ENCODE results near the gene IGFALS.

IGFALS gene

DNA sequence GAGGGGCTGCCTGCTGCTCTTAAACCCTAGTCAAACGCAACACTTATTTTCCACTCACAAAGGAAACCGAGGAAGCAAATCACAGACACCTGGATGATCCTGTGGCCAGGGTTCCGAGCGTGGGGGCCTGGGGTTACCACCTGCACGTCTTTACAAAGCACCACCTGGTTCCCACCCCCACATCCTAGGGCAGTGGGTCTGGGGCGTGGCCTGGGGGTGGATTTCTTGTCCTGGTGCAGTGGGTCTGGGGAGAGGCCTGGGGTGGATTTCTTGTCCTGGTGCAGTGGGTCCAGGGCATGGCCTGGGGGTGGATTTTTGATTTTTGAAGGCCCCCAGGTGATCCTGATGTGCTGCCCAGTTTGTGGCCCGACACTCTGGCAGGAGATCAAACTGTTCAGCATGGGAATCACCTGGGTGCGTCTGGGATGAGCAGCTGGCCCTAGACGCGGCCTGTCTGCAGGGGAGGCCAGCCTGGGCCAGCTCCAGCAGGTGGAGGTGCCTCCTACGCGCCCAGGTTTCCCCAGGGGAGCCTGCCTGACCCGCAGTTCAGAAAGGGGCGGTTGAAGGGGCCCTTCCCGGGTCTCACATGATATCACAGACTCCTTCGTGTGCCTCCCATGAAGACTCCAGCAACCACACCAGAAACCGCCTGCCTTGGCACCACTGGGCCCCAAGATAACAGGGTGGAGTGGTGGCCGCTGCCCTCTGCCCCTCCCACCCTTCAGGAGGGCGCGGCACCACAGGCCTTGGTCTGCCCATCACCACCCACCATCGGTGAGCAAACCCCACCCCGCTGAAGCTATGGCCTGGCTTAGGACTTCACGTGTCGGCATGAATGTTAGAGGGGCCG, 26.8 kb upstream of the IGFALS start:
- Histone ChIP-seq H3K27ac (ENCODE audit: low read length, poor library complexity, severe bottlenecking) (no peak overlapping the region), H3K36me3 (ENCODE audit: control insufficient read depth in 1 of 2, insufficient read depth in 2 of 2, low read depth in 1 of 2, low read length in 2 of 2) (peaks cover 32 to 71% of the 10 kb centered on the region in 2 experiments), H3K23ac (ENCODE audit: low read length in 2 of 2) (no peak overlapping the region), H2AK5ac (ENCODE audit: low read length, severe bottlenecking) (no peak overlapping the region), H3K27me3 (ENCODE audit: control insufficient read depth in 1 of 2, insufficient read depth in 1 of 2, low read length in 2 of 2) (no peaks in the 10 kb centered on the region), H3K9me3 (ENCODE audit: control insufficient read depth, low read length) (no peaks in the 10 kb centered on the region), H2BK5ac (ENCODE audit: low read depth, low read length, poor library complexity, severe bottlenecking) (no peak overlapping the region), H2BK120ac (ENCODE audit: low read depth, low read length) (no peak overlapping the region), H4K91ac (ENCODE audit: low read length) (no peak overlapping the region), H3K14ac (ENCODE audit: low read length in 2 of 2) (no peak overlapping the region), H3K18ac (ENCODE audit: low read depth in 1 of 2, low read length in 2 of 2) (no peak overlapping the region), H2AFZ (ENCODE audit: low read depth, low read length) (no peak overlapping the region), H3K9ac (ENCODE audit: low read length) (no peak overlapping the region), H2BK12ac (ENCODE audit: low read length in 2 of 2) (no peak overlapping the region), H3K4me1 (ENCODE audit: control insufficient read depth, insufficient read depth, low read depth, low read length) (peaks cover 6% of the 10 kb centered on the region), H3K4me3 (ENCODE audit: insufficient read depth in 1 of 2, low read depth in 1 of 2, low read length in 2 of 2) (no peak overlapping the region), H3K4ac (ENCODE audit: low read depth in 1 of 2, low read length in 2 of 2) (no peak overlapping the region), H2BK15ac (ENCODE audit: low read depth, poor library complexity, severe bottlenecking) (no peak overlapping the region), H3K79me1 (replicated peaks; ENCODE audit: low read length, poor library complexity, severe bottlenecking) (peaks cover 41% of the 10 kb centered on the region), H4K8ac (ENCODE audit: low read length) (no peak overlapping the region), H3K4me2 (ENCODE audit: low read length, poor library complexity, severe bottlenecking) (no peak overlapping the region)
- WGBS, result 94% methylated on average over 25 of the region's 25 CpGs
- no peak for DNase-seq

DNA sequence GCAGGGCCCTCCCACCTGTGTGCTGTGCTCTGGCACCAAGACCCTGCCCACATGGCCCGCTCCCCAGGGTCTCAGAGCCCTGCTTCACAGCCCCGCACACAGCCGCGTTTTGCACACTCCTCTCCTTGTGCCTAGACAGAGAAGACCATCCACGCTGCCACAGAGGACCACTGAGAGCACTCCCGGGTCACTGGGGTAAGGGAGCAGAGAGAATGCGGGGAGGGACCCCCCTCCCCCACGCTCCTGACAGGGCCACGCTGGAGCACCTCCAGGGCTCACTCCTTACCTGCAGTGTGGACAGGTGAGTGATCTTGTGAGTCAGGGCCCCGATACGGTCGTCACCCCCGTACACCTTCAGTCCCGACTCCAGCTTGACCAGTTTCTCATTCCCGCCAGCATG, 26.1 kb upstream of the IGFALS start:
- no peak overlapping the region for H2BK12ac ChIP-seq (ENCODE audit: low read length in 2 of 2)
- no peak overlapping the region for H3K4me2 ChIP-seq (ENCODE audit: low read length, poor library complexity, severe bottlenecking)
- no peak overlapping the region for H3K23ac ChIP-seq (ENCODE audit: low read length in 2 of 2)
- no peak overlapping the region for H3K14ac ChIP-seq (ENCODE audit: low read length in 2 of 2)
- H3K9me3 ChIP-seq (ENCODE audit: control insufficient read depth, low read length), result no peaks in the 10 kb centered on the region
- no peak for DNase-seq
- no peak overlapping the region for H2BK15ac ChIP-seq (ENCODE audit: low read depth, poor library complexity, severe bottlenecking)
- H3K4me1 ChIP-seq (ENCODE audit: control insufficient read depth, insufficient read depth, low read depth, low read length), result peaks cover 3% of the 10 kb centered on the region
- H3K4ac ChIP-seq (ENCODE audit: low read depth in 1 of 2, low read length in 2 of 2), result no peak overlapping the region
- no peak overlapping the region for H2AK5ac ChIP-seq (ENCODE audit: low read length, severe bottlenecking)
- H4K91ac ChIP-seq (ENCODE audit: low read length), result no peak overlapping the region
- WGBS, result 96% methylated on average over 15 of the region's 15 CpGs
- no peak overlapping the region for H3K4me3 ChIP-seq (ENCODE audit: insufficient read depth in 1 of 2, low read depth in 1 of 2, low read length in 2 of 2)
- H3K9ac ChIP-seq (ENCODE audit: low read length), result no peak overlapping the region
- no peaks in the 10 kb centered on the region for H3K27me3 ChIP-seq (ENCODE audit: control insufficient read depth in 1 of 2, insufficient read depth in 1 of 2, low read length in 2 of 2)
- H3K18ac ChIP-seq (ENCODE audit: low read depth in 1 of 2, low read length in 2 of 2), result no peak overlapping the region
- peaks cover 39% of the 10 kb centered on the region for H3K79me1 ChIP-seq (replicated peaks; ENCODE audit: low read length, poor library complexity, severe bottlenecking)
- no peak overlapping the region for H2BK5ac ChIP-seq (ENCODE audit: low read depth, low read length, poor library complexity, severe bottlenecking)
- peaks cover 37 to 72% of the 10 kb centered on the region in 2 experiments for H3K36me3 ChIP-seq (ENCODE audit: control insufficient read depth in 1 of 2, insufficient read depth in 2 of 2, low read depth in 1 of 2, low read length in 2 of 2)
- no peak overlapping the region for H2BK120ac ChIP-seq (ENCODE audit: low read depth, low read length)
- H4K8ac ChIP-seq (ENCODE audit: low read length), result no peak overlapping the region
- no peak overlapping the region for H3K27ac ChIP-seq (ENCODE audit: low read length, poor library complexity, severe bottlenecking)
- H2AFZ ChIP-seq (ENCODE audit: low read depth, low read length), result no peak overlapping the region

DNA sequence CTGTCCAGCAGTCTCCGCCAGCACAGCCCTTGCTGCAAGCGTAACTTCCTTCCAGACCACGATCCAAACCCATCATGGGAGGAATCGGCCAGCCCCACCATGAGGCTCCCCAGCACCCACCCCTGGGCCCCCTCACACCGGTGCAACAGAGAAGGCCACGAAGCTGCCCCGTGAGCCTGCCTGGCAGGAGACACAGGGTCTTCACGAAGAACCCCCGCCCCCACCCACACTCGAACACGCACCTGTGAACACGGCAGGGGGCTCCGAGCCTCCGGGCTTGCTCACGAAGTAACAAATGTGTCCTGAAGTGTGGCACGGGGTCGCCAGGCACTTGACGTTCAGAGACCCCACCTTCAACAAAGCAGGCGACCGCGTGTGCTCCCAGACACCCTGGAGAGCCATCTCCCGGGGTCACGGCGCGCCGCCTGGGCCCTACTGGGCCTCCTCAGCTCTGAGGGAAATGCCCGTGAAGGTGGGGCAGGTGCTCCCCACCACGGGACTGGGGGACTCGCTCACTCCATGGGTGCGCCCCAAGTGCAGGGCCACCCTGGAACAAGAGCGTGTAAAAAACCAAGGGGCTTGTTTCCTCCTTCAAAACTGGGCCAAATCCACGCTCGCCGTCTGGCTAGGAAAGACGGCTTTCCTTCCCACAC, 25.5 kb upstream of the IGFALS start:
- H3K4me1 ChIP-seq (ENCODE audit: control insufficient read depth, insufficient read depth, low read depth, low read length), result peaks cover 3% of the 10 kb centered on the region
- no peaks in the 10 kb centered on the region for H3K9me3 ChIP-seq (ENCODE audit: control insufficient read depth, low read length)
- peaks cover 39% of the 10 kb centered on the region for H3K79me1 ChIP-seq (replicated peaks; ENCODE audit: low read length, poor library complexity, severe bottlenecking)
- H2AFZ ChIP-seq (ENCODE audit: low read depth, low read length), result no peak overlapping the region
- DNase-seq, result no peak
- no peak overlapping the region for H3K23ac ChIP-seq (ENCODE audit: low read length in 2 of 2)
- H3K9ac ChIP-seq (ENCODE audit: low read length), result no peak overlapping the region
- H3K36me3 ChIP-seq (ENCODE audit: control insufficient read depth in 1 of 2, insufficient read depth in 2 of 2, low read depth in 1 of 2, low read length in 2 of 2), result peaks cover 38 to 72% of the 10 kb centered on the region in 2 experiments
- H3K27me3 ChIP-seq (ENCODE audit: control insufficient read depth in 1 of 2, insufficient read depth in 1 of 2, low read length in 2 of 2), result no peaks in the 10 kb centered on the region
- H2BK120ac ChIP-seq (ENCODE audit: low read depth, low read length), result no peak overlapping the region
- WGBS, result 97% methylated on average over 35 of the region's 35 CpGs
- H2BK15ac ChIP-seq (ENCODE audit: low read depth, poor library complexity, severe bottlenecking), result no peak overlapping the region
- H3K4me2 ChIP-seq (ENCODE audit: low read length, poor library complexity, severe bottlenecking), result no peak overlapping the region
- no peak overlapping the region for H3K27ac ChIP-seq (ENCODE audit: low read length, poor library complexity, severe bottlenecking)
- H3K18ac ChIP-seq (ENCODE audit: low read depth in 1 of 2, low read length in 2 of 2), result no peak overlapping the region
- H3K4me3 ChIP-seq (ENCODE audit: insufficient read depth in 1 of 2, low read depth in 1 of 2, low read length in 2 of 2), result no peak overlapping the region
- no peak overlapping the region for H4K8ac ChIP-seq (ENCODE audit: low read length)
- H3K4ac ChIP-seq (ENCODE audit: low read depth in 1 of 2, low read length in 2 of 2), result no peak overlapping the region
- no peak overlapping the region for H2AK5ac ChIP-seq (ENCODE audit: low read length, severe bottlenecking)
- H2BK12ac ChIP-seq (ENCODE audit: low read length in 2 of 2), result no peak overlapping the region
- H2BK5ac ChIP-seq (ENCODE audit: low read depth, low read length, poor library complexity, severe bottlenecking), result no peak overlapping the region
- H4K91ac ChIP-seq (ENCODE audit: low read length), result no peak overlapping the region
- no peak overlapping the region for H3K14ac ChIP-seq (ENCODE audit: low read length in 2 of 2)

DNA sequence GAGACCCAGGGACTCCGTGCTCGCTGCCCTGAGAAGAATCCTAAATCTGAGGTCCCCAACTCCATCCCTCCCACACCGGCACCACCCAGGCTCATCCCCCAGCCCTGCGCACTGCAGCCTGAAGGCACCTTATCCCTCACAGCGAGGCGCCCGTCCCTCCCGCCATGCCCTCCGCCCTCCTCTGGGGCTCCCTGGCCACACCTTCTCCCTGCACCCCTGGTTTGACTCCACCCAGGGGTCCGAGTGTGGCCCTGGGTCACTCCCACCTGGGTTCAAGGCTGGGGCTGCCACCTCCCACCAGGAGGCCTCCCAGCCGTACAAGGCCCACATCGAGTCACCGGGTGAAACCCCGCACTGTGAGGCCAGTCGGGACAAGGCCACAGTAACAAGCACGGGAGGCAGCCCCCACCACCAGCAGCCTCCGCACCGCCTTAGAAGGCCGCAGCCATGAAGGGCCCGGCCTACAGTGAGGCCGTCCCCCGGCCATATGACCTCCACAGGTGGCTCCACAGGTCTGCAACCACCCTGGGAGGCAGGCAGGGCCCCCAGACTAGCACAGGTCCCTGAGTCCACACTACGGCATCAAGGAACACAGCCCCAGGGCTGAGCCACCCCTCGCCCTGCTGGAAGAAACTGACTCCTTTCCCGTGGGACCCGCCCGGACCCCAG, 24.8 kb upstream of the IGFALS start:
- no peak overlapping the region for H4K91ac ChIP-seq (ENCODE audit: low read length)
- WGBS, result 96% methylated on average over 27 of the region's 27 CpGs
- no peak overlapping the region for H3K4ac ChIP-seq (ENCODE audit: low read depth in 1 of 2, low read length in 2 of 2)
- no peak overlapping the region for H2BK15ac ChIP-seq (ENCODE audit: low read depth, poor library complexity, severe bottlenecking)
- H3K14ac ChIP-seq (ENCODE audit: low read length in 2 of 2), result no peak overlapping the region
- no peak overlapping the region for H2BK120ac ChIP-seq (ENCODE audit: low read depth, low read length)
- no peak overlapping the region for H2BK5ac ChIP-seq (ENCODE audit: low read depth, low read length, poor library complexity, severe bottlenecking)
- H3K4me1 ChIP-seq (ENCODE audit: control insufficient read depth, insufficient read depth, low read depth, low read length), result no peaks in the 10 kb centered on the region
- no peak overlapping the region for H3K9ac ChIP-seq (ENCODE audit: low read length)
- no peak overlapping the region for H2AK5ac ChIP-seq (ENCODE audit: low read length, severe bottlenecking)
- H2BK12ac ChIP-seq (ENCODE audit: low read length in 2 of 2), result no peak overlapping the region
- no peak overlapping the region for H3K23ac ChIP-seq (ENCODE audit: low read length in 2 of 2)
- no peaks in the 10 kb centered on the region for H3K9me3 ChIP-seq (ENCODE audit: control insufficient read depth, low read length)
- H3K27me3 ChIP-seq (ENCODE audit: control insufficient read depth in 1 of 2, insufficient read depth in 1 of 2, low read length in 2 of 2), result no peaks in the 10 kb centered on the region
- no peak overlapping the region for H3K4me3 ChIP-seq (ENCODE audit: insufficient read depth in 1 of 2, low read depth in 1 of 2, low read length in 2 of 2)
- H3K27ac ChIP-seq (ENCODE audit: low read length, poor library complexity, severe bottlenecking), result no peak overlapping the region
- peaks cover 44 to 75% of the 10 kb centered on the region in 2 experiments for H3K36me3 ChIP-seq (ENCODE audit: control insufficient read depth in 1 of 2, insufficient read depth in 2 of 2, low read depth in 1 of 2, low read length in 2 of 2)
- no peak for DNase-seq
- H3K4me2 ChIP-seq (ENCODE audit: low read length, poor library complexity, severe bottlenecking), result no peak overlapping the region
- no peak overlapping the region for H3K18ac ChIP-seq (ENCODE audit: low read depth in 1 of 2, low read length in 2 of 2)
- H4K8ac ChIP-seq (ENCODE audit: low read length), result no peak overlapping the region
- peaks cover 39% of the 10 kb centered on the region for H3K79me1 ChIP-seq (replicated peaks; ENCODE audit: low read length, poor library complexity, severe bottlenecking)
- no peak overlapping the region for H2AFZ ChIP-seq (ENCODE audit: low read depth, low read length)

All from mesenchymal stem cell (in vitro differentiated cells and primary cell).